Stimulated activated CD4-positive, alpha-beta T cell treated with anti-CD3 and anti-CD28 coated beads, Interleukin-4, amount 100 ng/mL, for 48 hours (primary cell): ENCODE results near the gene RUSC1.
"Not testable (repeated sequence)": the region's sequence is repeated elsewhere in the genome, so short reads cannot be mapped to it uniquely, and the experiment has no call there.

ENCODE experiments used
- DNase-seq, 2 donors: peaks; one replicate each; pipeline ENCODE4 v3.0.0-alpha.2; 2020; ENCODE audit warnings: low read depth in 2 of 2

RUSC1 gene

GRCh38 chr1:155324037-155324716 is 3.5 kb downstream of the RUSC1 start:
- peak; percentile 90 to 97 for DNase-seq

- DNase-seq = no peak
Measured at GRCh38 chr1:155324717-155325602, 4.3 kb downstream of the RUSC1 start.

- no peak for DNase-seq
Measured at GRCh38 chr1:155325603-155325893, 4.9 kb downstream of the RUSC1 start.

GRCh38 chr1:155326020-155326526 is 5.4 kb downstream of the RUSC1 start:
- no peak for DNase-seq

GRCh38 chr1:155326631-155327037 is 5.9 kb downstream of the RUSC1 start:
- no peak for DNase-seq

- no peak for DNase-seq
Measured at GRCh38 chr1:155327981-155328380, 7.3 kb downstream of the RUSC1 start.

GRCh38 chr1:155328856-155329255 is 8.2 kb downstream of the RUSC1 start:
- not testable (repeated sequence) for DNase-seq

GRCh38 chr1:155329980-155330598 is 9.4 kb downstream of the RUSC1 start:
- no peak for DNase-seq

- DNase-seq = no peak
Measured at GRCh38 chr1:155334962-155335361, 14.3 kb downstream of the RUSC1 start.

- no peak for DNase-seq
Measured at GRCh38 chr1:155339515-155340097, 18.9 kb downstream of the RUSC1 start.

GRCh38 chr1:155342842-155343241 is 22.1 kb downstream of the RUSC1 start:
- no peak for DNase-seq

- no peak for DNase-seq
Measured at GRCh38 chr1:155352631-155353030, 31.9 kb downstream of the RUSC1 start.

- no peak for DNase-seq
Measured at GRCh38 chr1:155360051-155360450, 39.4 kb downstream of the RUSC1 start.

- no peak for DNase-seq
Measured at GRCh38 chr1:155379180-155379579, 58.5 kb downstream of the RUSC1 start.

- DNase-seq = no peak
Measured at GRCh38 chr1:155379631-155380090, 59.0 kb downstream of the RUSC1 start.
